HepG2 (cell line): ENCODE results near the gene CNBD2. TPM values are rescaled to one million over a fixed set of nuclear protein-coding genes. Genes with fewer than 3 reads are reported as not detected.

Experiments
- NKX3-1 ChIP-seq: sonication (generic); formaldehyde crosslinking; IDR thresholded peaks from 2 replicates; pipeline ENCODE4 v1.5.0; 2020; ENCODE audit warnings: missing genetic modification reagents
- NRL ChIP-seq: sonication (generic); formaldehyde crosslinking; IDR thresholded peaks from 2 replicates; pipeline ENCODE4 v1.5.0; 2020; ENCODE audit warnings: missing genetic modification reagents, mild to moderate bottlenecking, moderate library complexity, borderline replicate concordance
- ZNF224 ChIP-seq: sonication (generic); formaldehyde crosslinking; IDR thresholded peaks from 2 replicates; pipeline ENCODE4 v1.5.0; 2020; ENCODE audit warnings: mild to moderate bottlenecking, missing genetic modification reagents
- ZNF235 ChIP-seq: sonication (generic); formaldehyde crosslinking; IDR thresholded peaks from 2 replicates; pipeline ENCODE4 v1.8.1; 2023; ENCODE audit warnings: mild to moderate bottlenecking, missing genetic modification reagents, borderline replicate concordance
- polyA plus RNA-seq, 8 experiments: library from polyadenylated mRNA; depleted of rRNA in 3 of 8; stranded (reverse) in 7 of 8; unstranded in 1 of 8; fragments of >200 nt; fragmentation: Illumina TruSeq in 4 of 8; extraction: Trizol in 4 of 8; gene quantifications; 2 replicates each; pipeline versions ENCODE4 v1.2.1 to v1.2.3, GENCODE V29; 2011 to 2016; ENCODE audit warnings: low read depth in 4 of 8, missing spikeins in 1 of 8, mixed read lengths in 1 of 8; ENCODE audit not compliant: insufficient read depth in 1 of 8
- total RNA-seq, 5 experiments: library from RNA; depleted of rRNA; stranded (reverse); fragments of >200 nt; fragmentation: Illumina TruSeq; extraction: Trizol; gene quantifications; 2 replicates each; pipeline ENCODE4 v1.2.3, GENCODE V29; 2016; ENCODE audit warnings: low read depth in 1 of 5
- TF ChIP-seq, protein P1 (sequence below): sonication (generic); formaldehyde crosslinking; IDR thresholded peaks from 2 replicates; pipeline ENCODE4 v1.4.0; 2020; ENCODE audit warnings: low read depth, mild to moderate bottlenecking, missing genetic modification reagents
- TF ChIP-seq, protein P2 (sequence below): sonication (generic); formaldehyde crosslinking; IDR thresholded peaks from 2 replicates; pipeline ENCODE4 v1.4.0; 2020; ENCODE audit warnings: missing genetic modification reagents
- TF ChIP-seq, protein P3 (sequence below): sonication (generic); formaldehyde crosslinking; IDR thresholded peaks from 2 replicates; pipeline ENCODE4 v1.5.1; 2020; ENCODE audit warnings: mild to moderate bottlenecking, missing genetic modification reagents, moderate library complexity
- TF ChIP-seq, protein P4 (sequence below): sonication (generic); formaldehyde crosslinking; IDR thresholded peaks from 2 replicates; pipeline ENCODE4 v1.4.0; 2020; ENCODE audit warnings: missing genetic modification reagents
- TF ChIP-seq, protein P5 (sequence below): sonication (generic); formaldehyde crosslinking; IDR thresholded peaks from 2 replicates; pipeline ENCODE4 v1.8.0; 2022; ENCODE audit warnings: missing genetic modification reagents, mild to moderate bottlenecking, borderline replicate concordance
- TF ChIP-seq, protein P6 (sequence below): sonication (generic); formaldehyde crosslinking; IDR thresholded peaks from 2 replicates; pipeline ENCODE4 v1.4.0; 2020; ENCODE audit warnings: mild to moderate bottlenecking, missing genetic modification reagents, borderline replicate concordance

The CNBD2 gene
- total and polyA plus RNA-seq, 2 of the 13 experiments (the other 11 are each of a cell fraction or from before 2014, with no cell fraction given), result 12.4 to 22.8 TPM

DNA sequence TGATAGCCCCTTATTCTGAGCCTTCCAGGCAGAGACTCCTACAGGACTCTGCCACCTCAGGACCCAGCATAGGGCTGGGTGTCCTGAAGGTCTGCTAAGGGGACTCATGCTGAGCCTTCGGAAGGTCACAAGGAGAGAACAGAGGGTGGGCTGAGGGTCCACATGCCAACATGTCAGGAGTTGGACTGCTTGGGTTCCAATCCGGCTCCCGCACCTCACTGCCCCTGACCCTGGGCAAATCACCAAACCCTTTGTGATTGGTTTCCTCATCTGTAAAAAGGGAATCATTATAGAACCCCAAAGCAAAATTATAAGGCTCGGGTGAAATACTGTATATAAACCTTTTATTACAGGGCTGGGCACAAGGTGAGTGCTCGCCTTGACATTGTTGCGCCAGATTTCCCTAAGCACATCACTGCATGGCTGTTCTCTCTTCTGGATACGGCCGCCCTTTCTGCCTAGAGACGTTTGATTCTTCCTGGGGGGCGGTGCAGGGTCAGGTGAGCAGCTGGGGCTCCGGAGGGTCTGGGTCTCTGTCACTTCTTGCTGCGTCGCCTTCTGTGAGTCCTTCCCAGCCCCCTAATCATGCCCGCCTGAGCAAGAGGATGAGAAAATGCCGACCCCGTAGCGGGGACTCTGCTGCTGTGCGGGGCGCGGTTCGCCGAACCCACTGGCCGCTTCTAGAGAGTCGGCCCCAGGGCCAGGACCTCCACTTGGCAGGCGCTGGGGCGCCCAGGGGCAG, 95.7 kb downstream of the CNBD2 start (continued):
- TF ChIP-seq ZNF235 (CRISPR knock-in tag) (0 out of 2 replicates have a peak, but pooled peaks have one; percentile 33), NKX3-1 (CRISPR knock-in tag) (peak; percentile 48; the same call in 1 of the 2 replicates), NRL (CRISPR knock-in tag) (0 out of 2 replicates have a peak, but pooled peaks have one; percentile 3), ZNF224 (0 out of 2 replicates have a peak, but pooled peaks have one; percentile 41)
- TF ChIP-seq, protein P1, sequence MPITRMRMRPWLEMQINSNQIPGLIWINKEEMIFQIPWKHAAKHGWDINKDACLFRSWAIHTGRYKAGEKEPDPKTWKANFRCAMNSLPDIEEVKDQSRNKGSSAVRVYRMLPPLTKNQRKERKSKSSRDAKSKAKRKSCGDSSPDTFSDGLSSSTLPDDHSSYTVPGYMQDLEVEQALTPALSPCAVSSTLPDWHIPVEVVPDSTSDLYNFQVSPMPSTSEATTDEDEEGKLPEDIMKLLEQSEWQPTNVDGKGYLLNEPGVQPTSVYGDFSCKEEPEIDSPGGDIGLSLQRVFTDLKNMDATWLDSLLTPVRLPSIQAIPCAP (CRISPR knock-in tag), result 0 out of 2 replicates have a peak, but pooled peaks have one; percentile 28
- TF ChIP-seq, protein P2, sequence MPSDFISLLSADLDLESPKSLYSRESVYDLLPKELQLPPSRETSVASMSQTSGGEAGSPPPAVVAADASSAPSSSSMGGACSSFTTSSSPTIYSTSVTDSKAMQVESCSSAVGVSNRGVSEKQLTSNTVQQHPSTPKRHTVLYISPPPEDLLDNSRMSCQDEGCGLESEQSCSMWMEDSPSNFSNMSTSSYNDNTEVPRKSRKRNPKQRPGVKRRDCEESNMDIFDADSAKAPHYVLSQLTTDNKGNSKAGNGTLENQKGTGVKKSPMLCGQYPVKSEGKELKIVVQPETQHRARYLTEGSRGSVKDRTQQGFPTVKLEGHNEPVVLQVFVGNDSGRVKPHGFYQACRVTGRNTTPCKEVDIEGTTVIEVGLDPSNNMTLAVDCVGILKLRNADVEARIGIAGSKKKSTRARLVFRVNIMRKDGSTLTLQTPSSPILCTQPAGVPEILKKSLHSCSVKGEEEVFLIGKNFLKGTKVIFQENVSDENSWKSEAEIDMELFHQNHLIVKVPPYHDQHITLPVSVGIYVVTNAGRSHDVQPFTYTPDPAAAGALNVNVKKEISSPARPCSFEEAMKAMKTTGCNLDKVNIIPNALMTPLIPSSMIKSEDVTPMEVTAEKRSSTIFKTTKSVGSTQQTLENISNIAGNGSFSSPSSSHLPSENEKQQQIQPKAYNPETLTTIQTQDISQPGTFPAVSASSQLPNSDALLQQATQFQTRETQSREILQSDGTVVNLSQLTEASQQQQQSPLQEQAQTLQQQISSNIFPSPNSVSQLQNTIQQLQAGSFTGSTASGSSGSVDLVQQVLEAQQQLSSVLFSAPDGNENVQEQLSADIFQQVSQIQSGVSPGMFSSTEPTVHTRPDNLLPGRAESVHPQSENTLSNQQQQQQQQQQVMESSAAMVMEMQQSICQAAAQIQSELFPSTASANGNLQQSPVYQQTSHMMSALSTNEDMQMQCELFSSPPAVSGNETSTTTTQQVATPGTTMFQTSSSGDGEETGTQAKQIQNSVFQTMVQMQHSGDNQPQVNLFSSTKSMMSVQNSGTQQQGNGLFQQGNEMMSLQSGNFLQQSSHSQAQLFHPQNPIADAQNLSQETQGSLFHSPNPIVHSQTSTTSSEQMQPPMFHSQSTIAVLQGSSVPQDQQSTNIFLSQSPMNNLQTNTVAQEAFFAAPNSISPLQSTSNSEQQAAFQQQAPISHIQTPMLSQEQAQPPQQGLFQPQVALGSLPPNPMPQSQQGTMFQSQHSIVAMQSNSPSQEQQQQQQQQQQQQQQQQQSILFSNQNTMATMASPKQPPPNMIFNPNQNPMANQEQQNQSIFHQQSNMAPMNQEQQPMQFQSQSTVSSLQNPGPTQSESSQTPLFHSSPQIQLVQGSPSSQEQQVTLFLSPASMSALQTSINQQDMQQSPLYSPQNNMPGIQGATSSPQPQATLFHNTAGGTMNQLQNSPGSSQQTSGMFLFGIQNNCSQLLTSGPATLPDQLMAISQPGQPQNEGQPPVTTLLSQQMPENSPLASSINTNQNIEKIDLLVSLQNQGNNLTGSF (CRISPR knock-in tag), result peak; percentile 3; the same call in 1 of the 2 replicates
- TF ChIP-seq, protein P3, sequence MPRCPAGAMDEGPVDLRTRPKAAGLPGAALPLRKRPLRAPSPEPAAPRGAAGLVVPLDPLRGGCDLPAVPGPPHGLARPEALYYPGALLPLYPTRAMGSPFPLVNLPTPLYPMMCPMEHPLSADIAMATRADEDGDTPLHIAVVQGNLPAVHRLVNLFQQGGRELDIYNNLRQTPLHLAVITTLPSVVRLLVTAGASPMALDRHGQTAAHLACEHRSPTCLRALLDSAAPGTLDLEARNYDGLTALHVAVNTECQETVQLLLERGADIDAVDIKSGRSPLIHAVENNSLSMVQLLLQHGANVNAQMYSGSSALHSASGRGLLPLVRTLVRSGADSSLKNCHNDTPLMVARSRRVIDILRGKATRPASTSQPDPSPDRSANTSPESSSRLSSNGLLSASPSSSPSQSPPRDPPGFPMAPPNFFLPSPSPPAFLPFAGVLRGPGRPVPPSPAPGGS (CRISPR knock-in tag), result 0 out of 2 replicates have a peak, but pooled peaks have one; percentile 23
- TF ChIP-seq, protein P4, sequence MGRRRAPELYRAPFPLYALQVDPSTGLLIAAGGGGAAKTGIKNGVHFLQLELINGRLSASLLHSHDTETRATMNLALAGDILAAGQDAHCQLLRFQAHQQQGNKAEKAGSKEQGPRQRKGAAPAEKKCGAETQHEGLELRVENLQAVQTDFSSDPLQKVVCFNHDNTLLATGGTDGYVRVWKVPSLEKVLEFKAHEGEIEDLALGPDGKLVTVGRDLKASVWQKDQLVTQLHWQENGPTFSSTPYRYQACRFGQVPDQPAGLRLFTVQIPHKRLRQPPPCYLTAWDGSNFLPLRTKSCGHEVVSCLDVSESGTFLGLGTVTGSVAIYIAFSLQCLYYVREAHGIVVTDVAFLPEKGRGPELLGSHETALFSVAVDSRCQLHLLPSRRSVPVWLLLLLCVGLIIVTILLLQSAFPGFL (CRISPR knock-in tag), result no peak
- TF ChIP-seq, protein P5, sequence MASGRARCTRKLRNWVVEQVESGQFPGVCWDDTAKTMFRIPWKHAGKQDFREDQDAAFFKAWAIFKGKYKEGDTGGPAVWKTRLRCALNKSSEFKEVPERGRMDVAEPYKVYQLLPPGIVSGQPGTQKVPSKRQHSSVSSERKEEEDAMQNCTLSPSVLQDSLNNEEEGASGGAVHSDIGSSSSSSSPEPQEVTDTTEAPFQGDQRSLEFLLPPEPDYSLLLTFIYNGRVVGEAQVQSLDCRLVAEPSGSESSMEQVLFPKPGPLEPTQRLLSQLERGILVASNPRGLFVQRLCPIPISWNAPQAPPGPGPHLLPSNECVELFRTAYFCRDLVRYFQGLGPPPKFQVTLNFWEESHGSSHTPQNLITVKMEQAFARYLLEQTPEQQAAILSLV (CRISPR knock-in tag), result 0 out of 2 replicates have a peak, but pooled peaks have one; percentile 56
- TF ChIP-seq, protein P6, sequence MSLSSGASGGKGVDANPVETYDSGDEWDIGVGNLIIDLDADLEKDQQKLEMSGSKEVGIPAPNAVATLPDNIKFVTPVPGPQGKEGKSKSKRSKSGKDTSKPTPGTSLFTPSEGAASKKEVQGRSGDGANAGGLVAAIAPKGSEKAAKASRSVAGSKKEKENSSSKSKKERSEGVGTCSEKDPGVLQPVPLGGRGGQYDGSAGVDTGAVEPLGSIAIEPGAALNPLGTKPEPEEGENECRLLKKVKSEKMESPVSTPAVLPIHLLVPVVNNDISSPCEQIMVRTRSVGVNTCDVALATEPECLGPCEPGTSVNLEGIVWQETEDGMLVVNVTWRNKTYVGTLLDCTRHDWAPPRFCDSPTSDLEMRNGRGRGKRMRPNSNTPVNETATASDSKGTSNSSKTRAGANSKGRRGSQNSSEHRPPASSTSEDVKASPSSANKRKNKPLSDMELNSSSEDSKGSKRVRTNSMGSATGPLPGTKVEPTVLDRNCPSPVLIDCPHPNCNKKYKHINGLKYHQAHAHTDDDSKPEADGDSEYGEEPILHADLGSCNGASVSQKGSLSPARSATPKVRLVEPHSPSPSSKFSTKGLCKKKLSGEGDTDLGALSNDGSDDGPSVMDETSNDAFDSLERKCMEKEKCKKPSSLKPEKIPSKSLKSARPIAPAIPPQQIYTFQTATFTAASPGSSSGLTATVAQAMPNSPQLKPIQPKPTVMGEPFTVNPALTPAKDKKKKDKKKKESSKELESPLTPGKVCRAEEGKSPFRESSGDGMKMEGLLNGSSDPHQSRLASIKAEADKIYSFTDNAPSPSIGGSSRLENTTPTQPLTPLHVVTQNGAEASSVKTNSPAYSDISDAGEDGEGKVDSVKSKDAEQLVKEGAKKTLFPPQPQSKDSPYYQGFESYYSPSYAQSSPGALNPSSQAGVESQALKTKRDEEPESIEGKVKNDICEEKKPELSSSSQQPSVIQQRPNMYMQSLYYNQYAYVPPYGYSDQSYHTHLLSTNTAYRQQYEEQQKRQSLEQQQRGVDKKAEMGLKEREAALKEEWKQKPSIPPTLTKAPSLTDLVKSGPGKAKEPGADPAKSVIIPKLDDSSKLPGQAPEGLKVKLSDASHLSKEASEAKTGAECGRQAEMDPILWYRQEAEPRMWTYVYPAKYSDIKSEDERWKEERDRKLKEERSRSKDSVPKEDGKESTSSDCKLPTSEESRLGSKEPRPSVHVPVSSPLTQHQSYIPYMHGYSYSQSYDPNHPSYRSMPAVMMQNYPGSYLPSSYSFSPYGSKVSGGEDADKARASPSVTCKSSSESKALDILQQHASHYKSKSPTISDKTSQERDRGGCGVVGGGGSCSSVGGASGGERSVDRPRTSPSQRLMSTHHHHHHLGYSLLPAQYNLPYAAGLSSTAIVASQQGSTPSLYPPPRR, result peak; percentile 54; the same call in 1 of the 2 replicates
